ENCODE data around the gene KCTD10.
"Not testable (repeated sequence)": the region's sequence is repeated elsewhere in the genome, so short reads cannot be mapped to it uniquely, and the experiment has no call there.

The KCTD10 gene

GRCh38 chr12:109475993-109476806, 900 bp downstream of the KCTD10 start:
- in situ Hi-C loops (cut with MboI; ENCODE audit: low sequenced_read_pairs), result no loop called here

- in situ Hi-C loops (cut with MboI; ENCODE audit: low sequenced_read_pairs), result no loop called here
Observed at GRCh38 chr12:109475121-109475520, 2.0 kb downstream of the KCTD10 start.

DNA sequence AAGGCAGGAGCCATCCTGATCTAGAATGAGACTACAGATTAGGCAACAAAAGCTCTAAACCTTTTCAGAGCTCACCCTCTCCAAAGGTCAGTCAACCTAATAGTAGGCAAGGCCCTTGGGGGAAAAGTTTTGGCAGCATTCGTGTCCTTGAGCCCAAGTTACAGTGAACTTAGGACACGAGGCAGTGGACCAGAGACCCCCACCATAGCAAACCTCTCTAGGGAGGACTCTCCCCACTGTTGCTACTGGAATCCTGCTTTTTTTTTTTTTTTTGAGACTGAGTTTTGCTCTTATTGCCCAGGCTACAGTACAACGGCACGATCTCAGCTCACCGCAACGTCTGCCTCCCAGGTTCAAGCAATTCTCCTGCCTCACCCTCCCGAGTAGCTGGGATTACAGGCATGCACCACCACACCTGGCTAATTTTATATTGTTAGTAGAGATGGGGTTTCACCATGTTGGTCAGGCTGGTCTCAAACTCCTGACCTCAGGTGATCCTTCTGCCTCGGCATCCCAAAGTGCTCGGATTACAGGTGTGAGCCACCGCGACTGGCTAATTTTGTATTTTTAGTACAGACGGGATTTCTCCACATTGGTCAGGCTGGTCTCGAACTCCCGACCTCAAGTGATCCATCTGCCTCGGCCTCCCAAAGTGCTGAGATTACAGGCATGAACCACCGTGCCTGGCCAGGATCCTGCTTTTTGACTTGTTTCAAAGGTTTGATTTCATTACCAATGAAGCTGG, 3.4 kb downstream of the KCTD10 start:
- in situ Hi-C loops (cut with MboI; ENCODE audit: low sequenced_read_pairs), result not testable (repeated sequence)

GRCh38 chr12:109473006-109473405, 4.1 kb downstream of the KCTD10 start:
- in situ Hi-C loops (cut with MboI; ENCODE audit: low sequenced_read_pairs), result no loop called here

- in situ Hi-C loops (cut with MboI; ENCODE audit: low sequenced_read_pairs), result no loop called here
Observed at GRCh38 chr12:109469517-109469916, 7.6 kb downstream of the KCTD10 start.

DNA sequence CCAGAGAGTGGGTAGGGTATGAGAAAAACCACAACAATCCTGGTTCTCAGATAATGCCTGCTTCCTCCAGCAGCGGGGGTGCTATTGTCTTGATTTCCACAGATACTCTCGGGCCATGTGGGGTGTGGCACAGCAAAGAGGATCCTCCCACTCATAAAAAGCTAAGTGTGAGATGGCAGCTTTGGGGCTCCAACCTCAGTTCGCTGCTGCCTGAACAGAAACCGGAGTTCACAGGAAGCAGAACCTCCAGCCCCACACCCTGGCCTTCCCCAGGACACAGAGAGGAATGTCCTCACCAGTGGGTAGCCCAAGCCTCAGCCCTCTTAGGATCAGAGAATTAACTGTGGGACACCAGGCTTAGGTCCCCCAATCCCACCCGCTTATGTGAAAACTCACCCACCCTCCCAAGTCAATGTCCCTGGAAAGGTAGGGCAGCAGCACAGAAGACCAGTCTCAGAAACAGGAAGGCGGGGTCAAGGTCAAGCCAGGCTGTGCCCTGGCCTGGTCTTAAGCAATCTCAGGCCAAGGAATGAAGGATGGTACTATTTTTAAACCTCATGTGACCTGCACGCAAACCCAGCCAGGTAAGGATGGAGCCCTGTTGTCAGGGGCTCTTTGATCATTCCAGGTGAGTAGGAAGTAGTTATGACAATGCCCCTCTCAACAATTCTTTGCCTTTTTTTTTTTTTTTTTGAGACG, 9.0 kb downstream of the KCTD10 start:
- in situ Hi-C loops (cut with MboI; ENCODE audit: low sequenced_read_pairs), result no loop called here

GRCh38 chr12:109466821-109467220, 10.3 kb downstream of the KCTD10 start:
- in situ Hi-C loops (cut with MboI; ENCODE audit: low sequenced_read_pairs), result no loop called here

- in situ Hi-C loops (cut with MboI; ENCODE audit: low sequenced_read_pairs), result no loop called here
Observed at GRCh38 chr12:109466305-109466704, 10.8 kb downstream of the KCTD10 start.

- in situ Hi-C loops (cut with MboI; ENCODE audit: low sequenced_read_pairs), result no loop called here
Observed at GRCh38 chr12:109464642-109465351, 12.3 kb downstream of the KCTD10 start.

DNA sequence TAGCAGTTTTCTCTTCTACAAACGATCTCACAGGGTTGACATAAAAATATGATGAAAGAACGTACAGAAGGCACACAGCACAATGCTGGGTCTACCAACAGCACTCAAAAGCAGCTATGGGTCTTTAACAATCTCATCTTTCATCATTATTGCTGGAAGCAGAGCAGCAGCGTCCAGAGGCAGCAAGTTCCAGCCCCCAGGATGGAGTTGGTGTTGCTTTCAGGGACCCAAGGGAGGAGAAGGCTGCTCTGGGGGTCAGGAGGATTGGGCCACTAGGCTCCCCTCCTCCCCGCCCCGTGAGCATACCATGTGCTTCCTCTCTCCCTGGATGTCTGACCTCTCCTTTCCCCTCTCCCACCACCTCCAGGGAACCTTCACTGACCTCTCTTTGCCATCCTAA, 13.3 kb downstream of the KCTD10 start:
- in situ Hi-C loops (cut with MboI; ENCODE audit: low sequenced_read_pairs), result no loop called here

- in situ Hi-C loops (cut with MboI; ENCODE audit: low sequenced_read_pairs), result no loop called here
Observed at GRCh38 chr12:109462868-109463692, 14.0 kb downstream of the KCTD10 start.

DNA sequence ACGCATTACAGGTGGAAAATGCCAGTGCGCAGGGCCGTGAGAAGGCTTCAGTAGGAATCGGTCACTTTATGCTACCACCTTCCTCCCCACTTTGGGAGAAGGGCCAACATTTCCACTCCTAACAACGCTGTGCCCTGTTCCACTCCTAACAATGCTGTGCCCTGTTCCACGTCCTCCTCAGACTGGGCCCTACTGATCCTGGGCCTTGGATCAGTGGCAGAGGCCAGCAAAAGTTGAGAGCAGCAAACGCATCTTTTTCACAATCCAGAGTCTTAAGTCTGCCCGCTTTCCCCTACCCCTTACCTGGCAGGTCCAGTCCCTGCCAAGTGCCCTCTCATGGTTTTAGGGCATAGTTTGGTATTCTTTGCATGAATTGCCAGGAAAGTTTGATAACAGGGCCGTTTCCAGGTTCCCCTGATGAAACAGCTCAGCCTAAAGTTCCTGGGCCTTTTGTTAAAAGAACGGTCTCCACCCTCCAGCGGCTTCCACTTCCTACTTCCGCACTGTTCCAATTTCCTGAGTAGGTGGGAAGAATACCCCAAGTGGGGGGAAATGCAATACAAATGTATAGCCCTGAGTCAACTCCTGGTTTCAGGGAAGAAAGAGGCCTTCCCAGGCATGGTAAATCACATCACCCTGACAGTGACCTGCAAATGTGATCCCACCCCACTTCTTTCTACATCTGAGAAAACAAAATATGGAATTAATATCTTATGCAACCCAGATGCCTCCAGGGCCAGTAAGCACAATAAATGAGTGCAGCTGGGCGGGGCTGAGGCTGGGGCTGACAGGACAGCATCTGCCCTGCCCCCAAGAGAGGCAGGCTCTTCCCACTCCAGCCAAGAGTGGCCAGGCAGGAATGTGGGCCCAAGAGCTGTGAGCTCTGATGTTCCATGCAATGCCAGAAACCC, 15.0 kb downstream of the KCTD10 start:
- in situ Hi-C loops (cut with MboI; ENCODE audit: low sequenced_read_pairs), result no loop called here

DNA sequence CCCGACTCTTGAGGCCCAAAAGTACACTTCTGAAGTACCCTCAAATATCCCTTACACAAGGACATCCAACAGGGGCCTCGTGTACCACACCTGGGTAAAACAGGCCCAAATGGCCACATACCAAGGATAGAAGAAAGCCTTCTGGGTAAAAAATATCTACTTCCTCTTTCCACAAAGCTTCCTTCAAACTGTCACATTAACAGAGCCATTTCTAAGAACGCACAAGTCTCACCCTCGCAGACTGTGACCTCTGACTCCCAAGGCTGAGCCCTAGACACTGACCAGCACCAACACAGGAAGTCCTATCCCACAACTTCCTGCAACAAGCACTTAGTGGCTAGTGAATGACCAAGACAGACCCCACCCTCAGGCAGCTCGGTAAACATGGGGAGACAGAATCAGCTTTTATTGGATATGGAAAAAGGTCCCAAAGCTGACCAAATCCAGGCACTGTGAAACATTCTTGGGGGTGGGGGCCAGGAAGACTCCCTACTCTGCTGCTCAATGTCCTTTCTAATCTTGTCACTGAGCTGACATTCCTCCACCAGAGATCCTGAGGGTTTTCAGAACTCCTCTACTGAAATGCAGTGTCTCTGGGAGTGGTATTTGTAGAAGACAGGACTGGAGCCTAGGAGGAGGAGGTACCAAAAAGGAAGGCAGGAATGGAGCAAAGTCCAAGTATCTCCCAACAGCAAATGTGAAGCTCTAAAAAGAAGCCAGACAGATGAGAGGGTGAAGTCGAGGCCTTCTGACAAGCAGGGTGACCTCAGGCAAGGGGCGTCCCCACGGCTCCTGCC, 15.9 kb downstream of the KCTD10 start:
- in situ Hi-C loops (cut with MboI; ENCODE audit: low sequenced_read_pairs), result no loop called here

- in situ Hi-C loops (cut with MboI; ENCODE audit: low sequenced_read_pairs), result no loop called here
Observed at GRCh38 chr12:109460538-109460937, 16.6 kb downstream of the KCTD10 start.

DNA sequence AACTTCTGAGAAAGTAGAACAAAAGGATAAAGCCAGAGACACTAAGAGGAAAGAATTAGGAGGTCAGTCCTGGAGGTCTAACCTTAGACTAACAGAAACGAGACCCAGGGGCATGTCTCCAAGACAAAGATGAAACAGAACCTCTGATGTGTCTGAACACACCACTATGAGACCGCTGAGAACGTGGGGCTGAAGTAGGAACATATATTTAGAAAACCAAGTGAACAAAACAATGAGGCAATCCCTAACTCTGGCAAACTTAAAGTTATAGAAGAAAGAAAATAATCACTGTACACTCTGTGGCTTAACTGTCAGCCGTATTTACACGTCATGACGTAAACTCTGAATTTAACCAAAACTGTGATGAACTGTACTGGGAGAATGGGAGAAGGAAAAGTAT, 17.9 kb downstream of the KCTD10 start:
- in situ Hi-C loops (cut with MboI; ENCODE audit: low sequenced_read_pairs), result no loop called here

DNA sequence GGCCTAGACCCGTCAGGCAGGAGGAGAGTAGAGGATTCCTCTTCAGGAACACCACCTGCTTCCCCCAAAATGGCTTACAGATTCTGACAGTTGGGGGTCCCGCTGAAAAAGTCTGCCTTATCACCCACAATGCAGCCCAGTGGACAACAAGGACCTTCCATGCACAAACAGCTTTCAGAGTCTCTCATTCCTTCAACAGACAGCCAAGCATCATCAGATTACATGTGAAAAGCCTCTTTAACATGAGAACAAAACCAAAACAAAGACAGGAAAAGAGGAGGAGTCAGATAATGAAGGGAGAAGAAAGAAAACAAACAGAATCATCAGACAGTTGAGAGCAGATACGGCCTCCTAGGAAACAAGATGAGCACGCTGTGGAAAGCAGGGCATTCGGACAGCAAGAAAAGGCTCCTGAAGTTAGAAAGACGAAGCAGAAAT, 18.3 kb downstream of the KCTD10 start:
- in situ Hi-C loops (cut with MboI; ENCODE audit: low sequenced_read_pairs), result no loop called here

DNA sequence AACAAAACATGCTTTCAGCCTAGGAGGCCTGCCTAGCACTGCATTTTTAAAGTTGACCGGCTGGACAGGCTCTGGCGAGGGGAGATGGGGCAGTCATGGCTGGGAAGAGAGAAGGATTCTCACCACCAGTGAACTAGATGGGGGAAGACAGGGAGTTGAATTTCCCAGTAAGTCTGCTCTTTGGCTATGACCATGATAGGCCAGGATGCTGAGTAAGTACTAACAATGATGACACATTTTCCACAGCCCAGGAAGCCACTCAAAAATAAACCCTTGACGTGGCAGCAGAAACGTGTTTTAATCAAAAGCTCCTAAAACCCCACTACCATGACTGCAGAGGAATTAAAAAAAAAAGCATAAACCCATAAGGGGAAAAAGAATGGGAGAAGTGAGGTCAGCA, 19.0 kb downstream of the KCTD10 start:
- in situ Hi-C loops (cut with MboI; ENCODE audit: low sequenced_read_pairs), result no loop called here

GRCh38 chr12:109455706-109456105, 21.4 kb downstream of the KCTD10 start:
- in situ Hi-C loops (cut with MboI; ENCODE audit: low sequenced_read_pairs), result no loop called here

Data from HL-60/S4 (cell line).